Astrocyte of the spinal cord (primary cell): ENCODE data around the gene CPSF2.
"Not testable (repeated sequence)": the region's sequence is repeated elsewhere in the genome, so short reads cannot be mapped to it uniquely, and the experiment has no call there.

ENCODE experiments used
- DNase-seq: peaks from one replicate; pipeline ENCODE4 v3.0.0; 2011; ENCODE audit warnings: low read depth, low spot score
- H3K4me3 ChIP-seq: 2 replicates; pipeline ENCODE4 v1.5.1; 2011; ENCODE audit warnings: low read depth, mild to moderate bottlenecking, low read length, moderate library complexity
- in situ Hi-C: cut with HindIII; loops from 2 replicates; pipeline ENCODE4 v1.10.0; 2017; ENCODE audit warnings: low sequenced_read_pairs
- TF ChIP-seq, protein P1 (sequence below): IDR thresholded peaks from 2 replicates; pipeline ENCODE4 v1.5.1; 2012; ENCODE audit warnings: low read depth, mild to moderate bottlenecking, low read length, inconsistent platforms

CPSF2 gene

DNA sequence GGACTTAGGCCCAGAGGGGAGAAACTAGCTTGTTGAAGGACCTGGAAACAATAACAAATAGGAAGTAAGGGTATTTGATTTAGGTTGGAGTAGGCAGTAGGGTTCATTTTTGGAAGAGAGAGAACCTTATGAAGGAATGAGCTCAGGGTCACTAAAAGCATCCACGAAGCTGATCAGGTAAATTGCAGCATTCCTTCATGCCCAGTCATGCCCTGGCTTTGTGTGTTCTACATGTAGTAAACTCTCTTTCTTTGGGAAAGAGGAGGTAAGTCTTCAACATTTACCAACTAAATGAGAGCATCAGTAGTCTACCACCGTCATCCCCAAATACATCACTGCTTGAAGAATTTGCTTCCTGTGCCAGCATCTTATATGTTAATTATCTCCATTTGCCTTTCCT lies 54.7 kb downstream of the CPSF2 start:
- in situ Hi-C loops: no loop called here
- DNase-seq: no peak
- TF ChIP-seq, protein P1, sequence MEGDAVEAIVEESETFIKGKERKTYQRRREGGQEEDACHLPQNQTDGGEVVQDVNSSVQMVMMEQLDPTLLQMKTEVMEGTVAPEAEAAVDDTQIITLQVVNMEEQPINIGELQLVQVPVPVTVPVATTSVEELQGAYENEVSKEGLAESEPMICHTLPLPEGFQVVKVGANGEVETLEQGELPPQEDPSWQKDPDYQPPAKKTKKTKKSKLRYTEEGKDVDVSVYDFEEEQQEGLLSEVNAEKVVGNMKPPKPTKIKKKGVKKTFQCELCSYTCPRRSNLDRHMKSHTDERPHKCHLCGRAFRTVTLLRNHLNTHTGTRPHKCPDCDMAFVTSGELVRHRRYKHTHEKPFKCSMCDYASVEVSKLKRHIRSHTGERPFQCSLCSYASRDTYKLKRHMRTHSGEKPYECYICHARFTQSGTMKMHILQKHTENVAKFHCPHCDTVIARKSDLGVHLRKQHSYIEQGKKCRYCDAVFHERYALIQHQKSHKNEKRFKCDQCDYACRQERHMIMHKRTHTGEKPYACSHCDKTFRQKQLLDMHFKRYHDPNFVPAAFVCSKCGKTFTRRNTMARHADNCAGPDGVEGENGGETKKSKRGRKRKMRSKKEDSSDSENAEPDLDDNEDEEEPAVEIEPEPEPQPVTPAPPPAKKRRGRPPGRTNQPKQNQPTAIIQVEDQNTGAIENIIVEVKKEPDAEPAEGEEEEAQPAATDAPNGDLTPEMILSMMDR: no peak
- no peak overlapping the region for H3K4me3 ChIP-seq

DNA sequence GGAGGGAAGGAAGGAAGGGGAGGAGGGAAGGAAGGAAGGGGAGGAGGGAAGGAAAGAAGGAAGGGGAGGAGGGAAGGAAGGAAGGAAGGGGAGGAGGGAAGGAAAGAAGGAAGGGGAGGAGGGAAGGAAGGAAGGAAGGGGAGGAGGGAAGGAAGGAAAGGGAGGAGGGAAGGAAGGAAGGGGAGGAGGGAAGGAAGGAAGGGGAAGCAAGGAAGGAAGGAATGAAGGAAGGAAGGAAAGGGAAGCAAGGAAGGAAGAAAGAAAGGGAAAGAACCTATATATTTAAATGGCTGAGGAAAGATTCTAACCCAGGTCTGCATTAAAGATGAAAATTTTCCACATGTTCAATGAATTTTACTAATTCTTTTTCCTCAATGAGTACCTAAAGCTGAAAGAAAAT lies 57.4 kb downstream of the CPSF2 start:
- DNase-seq, H3K4me3 ChIP-seq, in situ Hi-C loops: not testable (repeated sequence)

DNA sequence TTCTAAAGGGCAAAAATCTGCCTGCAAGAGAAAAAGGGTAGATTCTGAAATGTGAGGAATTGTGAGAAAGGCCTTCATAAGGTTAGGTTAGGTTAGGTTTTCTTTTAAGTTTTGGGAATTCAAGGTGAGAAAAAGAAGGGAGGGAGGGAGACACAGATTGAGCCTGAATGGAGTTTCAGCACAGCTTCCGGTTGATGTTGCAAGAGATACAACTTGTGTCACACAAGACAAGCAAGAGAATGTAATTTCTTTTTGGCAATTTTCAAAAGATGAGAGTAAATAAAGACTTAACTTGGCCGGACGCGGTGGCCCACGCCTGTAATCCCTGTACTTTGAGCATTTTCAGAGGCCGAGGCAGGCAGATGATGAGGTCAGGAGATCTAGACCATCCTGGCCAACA lies 63.8 kb downstream of the CPSF2 start:
- TF ChIP-seq, protein P1: no peak
- in situ Hi-C loops: no loop called here
- DNase-seq: no peak
- H3K4me3 ChIP-seq: no peak overlapping the region

DNA sequence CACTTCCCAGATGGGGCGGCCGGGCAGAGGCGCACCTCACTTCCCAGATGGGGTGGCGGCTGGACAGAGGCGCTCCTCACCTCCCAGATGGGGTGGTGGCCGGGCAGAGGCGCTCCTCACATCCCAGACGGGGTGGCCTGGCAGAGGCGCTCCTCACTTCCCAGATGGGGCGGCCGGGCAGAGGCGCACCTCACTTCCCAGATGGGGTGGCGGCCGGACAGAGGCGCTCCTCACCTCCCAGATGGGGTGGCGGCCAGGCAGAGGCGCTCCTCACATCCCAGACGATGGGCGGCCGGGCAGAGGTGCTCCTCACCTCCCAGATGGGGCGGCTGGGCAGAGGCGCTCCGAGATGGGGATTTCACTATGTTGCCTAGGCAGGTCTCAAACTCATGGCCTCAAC lies 65.8 kb downstream of the CPSF2 start:
- H3K4me3 ChIP-seq, DNase-seq, in situ Hi-C loops: not testable (repeated sequence)

DNA sequence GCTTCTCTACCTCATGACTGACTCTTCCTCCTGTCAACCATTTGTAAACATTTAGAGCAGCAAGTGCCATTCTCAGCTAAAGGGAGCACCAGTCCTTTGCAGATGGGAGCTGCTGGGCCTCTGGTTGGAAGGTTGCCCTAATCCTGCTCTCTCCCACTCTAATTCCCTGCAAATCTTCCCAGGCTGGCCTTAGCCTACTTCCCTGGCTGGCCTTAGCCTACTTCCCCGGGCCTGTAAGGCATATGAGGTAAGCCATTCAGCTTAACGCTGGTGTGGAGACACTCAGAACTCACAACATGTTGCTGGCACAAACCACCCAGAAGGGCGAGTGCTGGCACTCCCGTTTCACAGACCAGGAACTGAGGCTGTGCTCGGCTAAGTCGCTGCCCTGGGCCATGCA lies 69.0 kb downstream of the CPSF2 start:
- TF ChIP-seq, protein P1: no peak
- DNase-seq: no peak
- in situ Hi-C loops: no loop called here
- no peak overlapping the region for H3K4me3 ChIP-seq

DNA sequence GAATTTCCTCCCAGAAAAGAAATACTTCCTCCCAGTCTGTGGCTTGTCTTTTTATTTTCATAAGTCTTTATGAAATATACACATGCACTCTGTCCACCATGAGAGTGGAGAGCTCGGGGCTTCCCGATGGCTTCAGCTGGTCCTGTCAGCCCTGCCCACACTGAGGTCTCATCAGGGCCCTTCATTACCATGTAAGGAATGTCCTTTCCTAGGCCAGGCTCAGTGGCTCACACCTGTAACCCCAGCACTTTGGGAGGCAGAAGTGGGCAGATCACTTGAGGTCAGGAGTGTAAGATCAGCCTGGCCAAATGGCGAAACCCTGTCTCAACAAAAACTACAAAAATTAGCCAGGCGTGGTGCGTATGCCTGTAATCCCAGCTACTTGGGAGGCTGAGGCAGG lies 77.0 kb downstream of the CPSF2 start:
- no peak overlapping the region for H3K4me3 ChIP-seq
- TF ChIP-seq, protein P1: no peak
- no peak for DNase-seq
- in situ Hi-C loops: no loop called here

DNA sequence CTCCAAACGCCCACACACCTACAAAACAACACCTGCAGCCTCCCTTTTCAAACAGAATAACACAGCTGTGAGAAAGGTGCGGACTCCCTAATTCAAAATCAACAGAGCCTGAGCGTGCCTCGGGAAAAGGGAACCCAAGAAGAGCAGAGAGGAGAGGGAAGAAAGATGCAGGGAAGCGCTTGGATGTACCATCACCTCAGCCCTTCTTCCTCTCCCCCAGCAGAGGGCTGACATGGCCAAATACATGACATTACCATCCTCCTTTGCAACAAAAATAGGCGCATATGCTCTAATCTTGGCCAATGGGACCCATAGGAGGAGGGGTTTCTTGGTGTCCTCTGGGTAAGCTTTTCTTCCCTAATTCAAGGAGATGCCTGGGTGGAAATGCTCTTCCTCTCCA lies 78.0 kb downstream of the CPSF2 start:
- TF ChIP-seq, protein P1: no peak
- DNase-seq: no peak
- in situ Hi-C loops: no loop called here
- no peak overlapping the region for H3K4me3 ChIP-seq

DNA sequence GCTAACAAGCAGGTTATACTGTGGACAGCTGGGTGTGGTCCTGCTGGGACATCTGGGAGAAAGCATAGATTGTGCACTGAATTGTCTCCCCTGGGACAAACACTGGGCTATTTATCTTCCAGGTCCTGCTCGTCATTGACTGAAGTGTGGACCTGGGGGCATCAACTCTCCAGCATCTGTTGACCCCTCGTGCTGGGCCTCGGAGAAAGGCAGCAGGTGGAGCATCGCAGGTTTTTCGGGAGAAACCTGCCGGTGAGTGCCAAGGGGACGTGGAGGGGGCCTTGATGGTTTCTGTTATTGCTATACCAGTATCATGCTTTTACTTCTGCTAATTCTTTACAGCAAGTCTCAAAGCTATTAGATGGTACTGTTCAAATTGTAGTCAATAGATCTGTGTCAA lies 81.3 kb downstream of the CPSF2 start:
- TF ChIP-seq, protein P1: no peak
- DNase-seq: no peak
- H3K4me3 ChIP-seq: no peak overlapping the region
- in situ Hi-C loops: no loop called here
